ENCODE results near the gene GOLT1A. TPM values are rescaled to one million over a fixed set of nuclear protein-coding genes. Genes with fewer than 3 reads are reported as not detected.

GOLT1A gene
- total and polyA plus RNA-seq, 3 experiments from 2014 or later, result not detected

DNA sequence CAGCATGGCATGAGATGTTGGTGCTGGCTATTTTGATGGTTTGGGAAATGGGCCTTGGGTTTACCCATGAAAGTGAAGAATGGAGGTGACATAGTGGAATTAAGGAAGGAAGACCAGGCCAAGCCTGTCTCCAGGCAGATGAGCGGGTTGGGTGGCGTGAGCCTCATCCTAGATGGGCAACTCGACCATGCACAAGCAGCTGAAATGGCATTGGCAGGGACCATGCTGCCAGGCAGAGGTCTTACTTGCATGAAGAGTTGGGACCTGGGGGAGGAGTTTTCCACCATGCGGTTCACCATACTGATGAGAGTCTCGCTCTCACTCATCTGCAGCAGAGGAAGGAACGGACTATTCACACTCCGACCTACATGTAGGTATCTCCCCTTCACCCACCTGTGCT is 37.5 kb upstream of the GOLT1A start:
- no peak overlapping the region for H3K27ac Mint-ChIP-seq
- no peaks in the 10 kb centered on the region for H3K36me3 Mint-ChIP-seq
- H3K36me3 ChIP-seq (ENCODE audit: insufficient read depth, low read length), result no peaks in the 10 kb centered on the region
- ChIA-PET POLR2A (no interaction called here), CTCF (no interaction called here)
- no peak overlapping the region for H3K4me3 Mint-ChIP-seq
- DNase-seq, result no peak
- no peaks in the 10 kb centered on the region for H3K27me3 ChIP-seq (ENCODE audit: insufficient read depth, low read length, poor library complexity, severe bottlenecking)
- no peaks in the 10 kb centered on the region for H3K9me3 ChIP-seq (ENCODE audit: low read length)
- no peak overlapping the region for H3K27ac ChIP-seq (ENCODE audit: low read depth, low read length)
- H3K4me3 ChIP-seq (ENCODE audit: low read length), result no peak overlapping the region
- H3K4me1 ChIP-seq (ENCODE audit: insufficient read depth, low read length), result no peaks in the 10 kb centered on the region
- H3K4me1 Mint-ChIP-seq, result no peaks in the 10 kb centered on the region
- H3K27me3 Mint-ChIP-seq, result peaks cover 15 to 23% of the 10 kb centered on the region in 2 donors
- H3K9me3 Mint-ChIP-seq, result no peaks in the 10 kb centered on the region

DNA sequence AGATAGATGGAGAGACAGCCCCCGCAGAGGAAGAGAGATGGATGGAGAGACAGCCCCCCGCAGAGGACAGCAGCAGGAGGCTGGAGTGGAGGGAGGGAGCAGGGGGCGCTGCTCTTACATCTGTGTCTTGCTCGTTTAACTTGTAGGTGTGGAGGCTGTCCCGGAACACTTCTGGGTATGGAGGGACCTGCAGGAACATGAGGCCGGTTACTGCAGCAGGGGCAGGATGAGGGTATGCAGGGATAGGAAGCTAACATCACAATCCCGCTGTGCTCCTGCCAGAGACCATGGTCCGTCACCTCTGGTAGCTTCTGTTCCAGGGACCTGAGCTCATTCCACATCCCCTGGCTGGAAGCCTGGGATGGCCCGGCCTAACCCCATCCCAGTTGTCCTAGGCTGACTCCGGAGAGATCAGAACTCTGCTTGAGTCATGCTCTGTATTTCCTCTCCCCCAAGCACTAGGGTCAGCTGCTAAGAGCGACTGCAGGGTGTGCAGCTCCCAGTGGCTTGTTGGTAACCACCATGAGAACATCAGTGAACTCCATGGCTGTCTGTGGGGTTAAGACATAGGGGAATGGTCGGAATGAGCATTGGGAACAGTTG is 36.7 kb upstream of the GOLT1A start:
- CTCF ChIA-PET, result no interaction called here
- Histone ChIP-seq H3K27me3 (ENCODE audit: insufficient read depth, low read length, poor library complexity, severe bottlenecking) (no peaks in the 10 kb centered on the region), H3K36me3 (ENCODE audit: insufficient read depth, low read length) (no peaks in the 10 kb centered on the region), H3K27ac (ENCODE audit: low read depth, low read length) (no peak overlapping the region), H3K4me3 (ENCODE audit: low read length) (no peak overlapping the region), H3K4me1 (ENCODE audit: insufficient read depth, low read length) (no peaks in the 10 kb centered on the region), H3K9me3 (ENCODE audit: low read length) (no peaks in the 10 kb centered on the region)
- Mint-ChIP-seq H3K9me3 (no peaks in the 10 kb centered on the region), H3K36me3 (no peaks in the 10 kb centered on the region), H3K27me3 (peaks cover 16 to 21% of the 10 kb centered on the region in 2 donors), H3K4me3 (no peak overlapping the region), H3K27ac (no peak overlapping the region), H3K4me1 (no peaks in the 10 kb centered on the region)
- no peak for DNase-seq
- POLR2A ChIA-PET, result no interaction called here

DNA sequence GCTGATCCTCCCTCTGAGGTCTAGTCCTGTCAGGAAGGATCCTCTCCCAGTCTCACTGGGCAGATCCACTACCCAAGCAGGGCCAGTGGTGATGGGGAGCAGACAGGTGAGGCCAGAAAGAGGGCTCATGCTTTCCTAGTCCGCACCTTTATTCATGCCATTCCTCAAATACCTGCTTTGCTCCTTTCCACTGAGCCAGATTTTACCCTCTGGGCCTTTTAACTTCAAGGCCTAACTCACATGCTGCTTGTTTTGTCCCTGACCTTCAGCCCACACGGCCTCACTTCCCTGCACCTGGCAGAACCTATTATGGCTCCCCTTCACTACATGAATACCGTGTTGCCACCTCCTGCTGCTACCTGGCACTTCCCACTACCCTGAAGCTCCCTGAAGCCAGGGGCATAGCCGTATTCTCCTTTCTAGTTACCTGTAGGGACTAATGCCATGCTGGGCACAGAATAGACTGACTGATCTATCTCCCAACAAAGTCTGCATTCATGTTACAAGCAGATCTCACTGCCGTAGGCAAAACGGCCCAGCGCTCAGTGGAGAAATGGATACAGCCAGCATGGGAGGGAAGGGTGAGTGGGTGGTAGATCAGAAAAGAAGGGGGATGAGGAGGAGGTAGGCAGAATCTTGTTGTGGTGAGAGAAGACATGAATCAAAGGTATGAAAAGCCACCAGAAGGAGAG is 36.1 kb upstream of the GOLT1A start:
- H3K27ac ChIP-seq (ENCODE audit: low read depth, low read length), result no peak overlapping the region
- Mint-ChIP-seq H3K4me1 (no peaks in the 10 kb centered on the region), H3K36me3 (no peaks in the 10 kb centered on the region), H3K9me3 (no peaks in the 10 kb centered on the region), H3K27ac (no peak overlapping the region), H3K4me3 (no peak overlapping the region), H3K27me3 (peaks cover 15 to 24% of the 10 kb centered on the region in 2 donors)
- no peak for DNase-seq
- no peaks in the 10 kb centered on the region for H3K9me3 ChIP-seq (ENCODE audit: low read length)
- H3K4me1 ChIP-seq (ENCODE audit: insufficient read depth, low read length), result no peaks in the 10 kb centered on the region
- H3K36me3 ChIP-seq (ENCODE audit: insufficient read depth, low read length), result no peaks in the 10 kb centered on the region
- CTCF ChIA-PET, result no interaction called here
- H3K27me3 ChIP-seq (ENCODE audit: insufficient read depth, low read length, poor library complexity, severe bottlenecking), result no peaks in the 10 kb centered on the region
- no peak overlapping the region for H3K4me3 ChIP-seq (ENCODE audit: low read length)
- POLR2A ChIA-PET, result no interaction called here

GRCh38 chr1:204248954-204249353 is 35.2 kb upstream of the GOLT1A start:
- Mint-ChIP-seq H3K4me1 (no peaks in the 10 kb centered on the region), H3K27ac (no peak overlapping the region), H3K9me3 (no peaks in the 10 kb centered on the region), H3K36me3 (no peaks in the 10 kb centered on the region), H3K27me3 (peaks cover 15 to 24% of the 10 kb centered on the region in 2 donors), H3K4me3 (no peak overlapping the region)
- Histone ChIP-seq H3K9me3 (ENCODE audit: low read length) (no peaks in the 10 kb centered on the region), H3K4me1 (ENCODE audit: insufficient read depth, low read length) (no peaks in the 10 kb centered on the region), H3K36me3 (ENCODE audit: insufficient read depth, low read length) (no peaks in the 10 kb centered on the region), H3K27me3 (ENCODE audit: insufficient read depth, low read length, poor library complexity, severe bottlenecking) (no peaks in the 10 kb centered on the region), H3K27ac (ENCODE audit: low read depth, low read length) (no peak overlapping the region), H3K4me3 (ENCODE audit: low read length) (no peak overlapping the region)
- DNase-seq, result no peak
- ChIA-PET CTCF (interaction anchor here (1.1 kb wide), 1 partner anchor 115 kb away, joined by 4 read pairs; no protein-coding TSS in a partner anchor), POLR2A (no interaction called here)

GRCh38 chr1:204246876-204247275 is 33.1 kb upstream of the GOLT1A start:
- ChIA-PET POLR2A (no interaction called here), CTCF (no interaction called here)
- Mint-ChIP-seq H3K36me3 (no peaks in the 10 kb centered on the region), H3K27me3 (peaks cover 16 to 21% of the 10 kb centered on the region in 2 donors), H3K4me3 (no peak overlapping the region), H3K27ac (no peak overlapping the region), H3K9me3 (no peaks in the 10 kb centered on the region), H3K4me1 (no peaks in the 10 kb centered on the region)
- no peaks in the 10 kb centered on the region for H3K4me1 ChIP-seq (ENCODE audit: insufficient read depth, low read length)
- no peak overlapping the region for H3K27ac ChIP-seq (ENCODE audit: low read depth, low read length)
- no peaks in the 10 kb centered on the region for H3K27me3 ChIP-seq (ENCODE audit: insufficient read depth, low read length, poor library complexity, severe bottlenecking)
- no peaks in the 10 kb centered on the region for H3K9me3 ChIP-seq (ENCODE audit: low read length)
- H3K4me3 ChIP-seq (ENCODE audit: low read length), result no peak overlapping the region
- DNase-seq, result no peak
- no peaks in the 10 kb centered on the region for H3K36me3 ChIP-seq (ENCODE audit: insufficient read depth, low read length)

GRCh38 chr1:204242920-204243319 is 29.1 kb upstream of the GOLT1A start:
- no peak overlapping the region for H3K27ac ChIP-seq (ENCODE audit: low read depth, low read length)
- H3K36me3 Mint-ChIP-seq, result no peaks in the 10 kb centered on the region
- no peak overlapping the region for H3K4me3 Mint-ChIP-seq
- H3K4me3 ChIP-seq (ENCODE audit: low read length), result no peak overlapping the region
- H3K4me1 Mint-ChIP-seq, result no peaks in the 10 kb centered on the region
- peaks cover 9 to 13% of the 10 kb centered on the region in 2 donors for H3K27me3 Mint-ChIP-seq
- H3K27ac Mint-ChIP-seq, result no peak overlapping the region
- CTCF ChIA-PET, result no interaction called here
- H3K27me3 ChIP-seq (ENCODE audit: insufficient read depth, low read length, poor library complexity, severe bottlenecking), result no peaks in the 10 kb centered on the region
- no peaks in the 10 kb centered on the region for H3K9me3 Mint-ChIP-seq
- no peaks in the 10 kb centered on the region for H3K36me3 ChIP-seq (ENCODE audit: insufficient read depth, low read length)
- DNase-seq, result no peak
- POLR2A ChIA-PET, result no interaction called here
- H3K4me1 ChIP-seq (ENCODE audit: insufficient read depth, low read length), result no peaks in the 10 kb centered on the region
- H3K9me3 ChIP-seq (ENCODE audit: low read length), result no peaks in the 10 kb centered on the region

DNA sequence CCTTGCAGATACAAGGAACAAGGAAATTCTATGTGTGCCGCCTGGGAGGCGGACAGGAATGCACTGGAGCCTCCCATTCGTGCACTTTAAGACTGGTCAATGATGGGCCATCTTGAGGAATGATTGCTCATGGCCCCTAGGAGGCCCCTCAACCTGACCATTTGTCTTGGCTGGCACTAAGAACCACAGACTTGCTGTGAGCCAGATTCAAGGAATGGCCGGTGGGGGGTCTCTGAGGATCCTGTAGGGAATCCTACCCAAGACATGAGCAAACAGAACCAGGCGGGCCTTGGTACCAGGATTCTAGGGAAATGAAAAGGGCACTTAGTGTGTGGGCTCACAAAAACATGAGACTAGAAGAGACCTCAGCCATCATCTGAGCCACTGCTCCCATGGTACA is 28.1 kb upstream of the GOLT1A start:
- no peaks in the 10 kb centered on the region for H3K4me1 ChIP-seq (ENCODE audit: insufficient read depth, low read length)
- CTCF ChIA-PET, result no interaction called here

GRCh38 chr1:204241050-204241449 is 27.3 kb upstream of the GOLT1A start:
- no peak for DNase-seq
- Mint-ChIP-seq H3K36me3 (no peaks in the 10 kb centered on the region), H3K4me3 (no peak overlapping the region), H3K27me3 (peaks cover 1 to 13% of the 10 kb centered on the region in 2 donors), H3K4me1 (no peaks in the 10 kb centered on the region), H3K9me3 (no peaks in the 10 kb centered on the region), H3K27ac (no peak overlapping the region)
- Histone ChIP-seq H3K27ac (ENCODE audit: low read depth, low read length) (no peak overlapping the region), H3K36me3 (ENCODE audit: insufficient read depth, low read length) (no peaks in the 10 kb centered on the region), H3K27me3 (ENCODE audit: insufficient read depth, low read length, poor library complexity, severe bottlenecking) (no peaks in the 10 kb centered on the region), H3K4me1 (ENCODE audit: insufficient read depth, low read length) (no peaks in the 10 kb centered on the region), H3K4me3 (ENCODE audit: low read length) (no peak overlapping the region), H3K9me3 (ENCODE audit: low read length) (no peaks in the 10 kb centered on the region)
- CTCF ChIA-PET, result no interaction called here
- POLR2A ChIA-PET, result no interaction called here

More for the DNA sequence above, 28.1 kb upstream of the GOLT1A start:
- Mint-ChIP-seq H3K4me1 (no peaks in the 10 kb centered on the region), H3K36me3 (no peaks in the 10 kb centered on the region), H3K27ac (no peak overlapping the region), H3K9me3 (no peaks in the 10 kb centered on the region), H3K27me3 (peaks cover 3 to 9% of the 10 kb centered on the region in 2 donors), H3K4me3 (no peak overlapping the region)
- H3K4me3 ChIP-seq (ENCODE audit: low read length), result no peak overlapping the region
- no peaks in the 10 kb centered on the region for H3K36me3 ChIP-seq (ENCODE audit: insufficient read depth, low read length)
- POLR2A ChIA-PET, result no interaction called here
- H3K27ac ChIP-seq (ENCODE audit: low read depth, low read length), result no peak overlapping the region
- DNase-seq, result no peak
- H3K9me3 ChIP-seq (ENCODE audit: low read length), result no peaks in the 10 kb centered on the region
- no peaks in the 10 kb centered on the region for H3K27me3 ChIP-seq (ENCODE audit: insufficient read depth, low read length, poor library complexity, severe bottlenecking)

All from CD8-positive, alpha-beta memory T cell (primary cell).